PC-9 (cell line): ENCODE data around the gene ENTPD5.

ENCODE experiments used
- EZH2 ChIP-seq: fragments of 200-600 bp; sonication (generic); IDR thresholded peaks from 2 replicates; pipeline ENCODE4 v1.8.0; 2017; ENCODE audit warnings: antibody characterized with exemption, low read depth
- TF ChIP-seq, protein P1 (sequence below): fragments of 200-600 bp; sonication (generic); conservative IDR thresholded peaks from 2 replicates; pipeline ENCODE4 v1.6.1; 2017; ENCODE audit warnings: mixed run types, antibody characterized with exemption, mild to moderate bottlenecking, moderate library complexity

DNA sequence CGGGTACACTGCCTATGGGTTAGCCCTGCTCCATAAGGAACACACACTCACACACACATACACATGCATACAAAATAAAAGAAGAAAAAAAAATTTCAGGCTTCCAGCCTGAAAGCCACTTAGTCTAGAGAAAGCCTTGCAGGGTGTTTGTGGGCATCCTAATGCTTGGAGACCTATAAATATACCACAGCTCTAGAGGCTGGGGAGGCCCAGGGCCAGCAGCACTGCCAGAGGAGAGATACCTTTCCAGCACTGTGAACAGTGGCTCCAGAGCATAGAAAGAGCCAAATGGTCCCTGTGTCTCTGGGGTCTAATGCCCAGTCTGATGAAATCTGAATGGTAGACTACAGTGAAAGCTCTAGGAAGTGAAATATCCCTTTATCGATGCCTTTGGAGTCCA is 82.1 kb downstream of the ENTPD5 start:
- TF ChIP-seq, protein P1, sequence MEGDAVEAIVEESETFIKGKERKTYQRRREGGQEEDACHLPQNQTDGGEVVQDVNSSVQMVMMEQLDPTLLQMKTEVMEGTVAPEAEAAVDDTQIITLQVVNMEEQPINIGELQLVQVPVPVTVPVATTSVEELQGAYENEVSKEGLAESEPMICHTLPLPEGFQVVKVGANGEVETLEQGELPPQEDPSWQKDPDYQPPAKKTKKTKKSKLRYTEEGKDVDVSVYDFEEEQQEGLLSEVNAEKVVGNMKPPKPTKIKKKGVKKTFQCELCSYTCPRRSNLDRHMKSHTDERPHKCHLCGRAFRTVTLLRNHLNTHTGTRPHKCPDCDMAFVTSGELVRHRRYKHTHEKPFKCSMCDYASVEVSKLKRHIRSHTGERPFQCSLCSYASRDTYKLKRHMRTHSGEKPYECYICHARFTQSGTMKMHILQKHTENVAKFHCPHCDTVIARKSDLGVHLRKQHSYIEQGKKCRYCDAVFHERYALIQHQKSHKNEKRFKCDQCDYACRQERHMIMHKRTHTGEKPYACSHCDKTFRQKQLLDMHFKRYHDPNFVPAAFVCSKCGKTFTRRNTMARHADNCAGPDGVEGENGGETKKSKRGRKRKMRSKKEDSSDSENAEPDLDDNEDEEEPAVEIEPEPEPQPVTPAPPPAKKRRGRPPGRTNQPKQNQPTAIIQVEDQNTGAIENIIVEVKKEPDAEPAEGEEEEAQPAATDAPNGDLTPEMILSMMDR = no peak
- no peak for TF ChIP-seq EZH2
